GM23338 (cell line): ENCODE data around the gene TCN2.

Source experiments
- CTCF ChIP-seq, 2 experiments: fragments of 200-600 bp in 1 of 2; sonication (generic) in 1 of 2; conservative IDR thresholded peaks; 2 replicates each; pipeline versions ENCODE4 v1.5.1 to v1.6.1; 2016 to 2017; ENCODE audit warnings: antibody characterized with exemption in 2 of 2, low read depth in 2 of 2, mild to moderate bottlenecking in 2 of 2, moderate library complexity in 1 of 2
- EZH2 ChIP-seq: fragments of 200-600 bp; sonication (generic); IDR thresholded peaks from one replicate; pipeline ENCODE4 v1.8.0; 2017; ENCODE audit warnings: antibody characterized with exemption, mild to moderate bottlenecking, low read depth; ENCODE audit not compliant: unreplicated experiment
- POLR2AphosphoS5 ChIP-seq: IDR thresholded peaks from 2 replicates; pipeline ENCODE4 v1.6.1; 2016; ENCODE audit warnings: antibody characterized with exemption, low read depth

- TF ChIP-seq EZH2 (no peak), CTCF (conservative IDR thresholded peaks at IDR 0.05; ENCODE audit: low read depth in 2 of 2) (no peak), POLR2AphosphoS5 (no peak)
These were observed 40.6 kb downstream of the TCN2 start for GRCh38 chr22:30647536-30647935.
